Articular chondrocyte of knee joint (primary cell): ENCODE data around the gene MFSD6L. TPM values are rescaled to one million over a fixed set of nuclear protein-coding genes. Genes with fewer than 3 reads are reported as not detected.

Experiments used
- total RNA-seq: library from RNA; depleted of rRNA; stranded (reverse); fragments of >200 nt; gene quantifications from 2 replicates; pipeline ENCODE4 v1.2.3, GENCODE V29; 2012

MFSD6L gene, protein sequence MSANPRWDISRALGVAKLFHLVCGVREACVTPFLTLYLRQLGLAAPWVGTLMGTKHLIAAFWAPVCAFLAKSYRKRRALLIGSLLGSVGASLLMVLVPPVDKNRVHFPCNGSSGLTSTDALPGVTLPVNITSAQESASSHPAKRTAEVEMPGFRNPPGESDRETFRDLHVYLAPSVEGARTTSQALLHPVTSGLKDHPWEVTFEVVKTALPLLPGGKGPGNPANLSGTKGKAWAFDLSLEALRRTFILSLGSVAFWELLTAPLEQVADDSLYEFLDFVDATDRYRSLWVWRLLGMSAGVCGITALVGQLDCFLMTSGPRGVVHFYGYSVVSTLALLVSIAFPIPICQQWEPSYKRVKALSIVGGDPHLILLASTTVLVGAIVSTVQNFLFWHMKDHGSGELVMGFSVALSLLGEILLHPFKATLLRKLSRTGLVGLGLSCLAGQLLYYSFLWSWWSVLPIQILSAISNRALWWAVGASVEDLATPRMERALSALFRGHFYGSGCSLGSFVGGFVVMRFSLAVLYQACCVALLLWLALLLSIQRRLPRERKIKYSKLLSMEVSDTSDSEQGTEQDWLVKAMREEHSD
- total RNA-seq, result not detected in 2 replicates

GRCh38 chr17:8798846-8799569 is at the start of gene MFSD6L:
TSS of gene MFSD6L (minus strand) at chr17:8799365. CDS start at chr17:8799120, 245 bp downstream.

GRCh38 chr17:8758137-8758596 is 41.0 kb downstream of the MFSD6L start, which contains the start of gene SPDYE4:
TSS of gene SPDYE4 (minus strand) at chr17:8758546. CDS start at chr17:8758382, 164 bp downstream.

Other genes with a start within 250 kb of the MFSD6L start
- 53.5 and 54.2 TPM in 2 replicates for gene MYH10, start 168.6 kb downstream of the MFSD6L start, total RNA-seq
- gene CCDC42, start 54.5 kb downstream of the MFSD6L start, total RNA-seq, result not detected in 2 replicates
- gene SPDYE4, start 40.8 kb downstream of the MFSD6L start, total RNA-seq, result not detected in 2 replicates
- gene PIK3R6, start 68.3 kb upstream of the MFSD6L start, total RNA-seq, result not detected in 2 replicates
- not detected in 2 replicates for gene PIK3R5, start 166.3 kb upstream of the MFSD6L start, total RNA-seq
- gene NTN1, start 222.1 kb upstream of the MFSD6L start, total RNA-seq, result 8.8 and 10.8 TPM in 2 replicates